HG03378 (cell line): Measurements from ENCODE around the gene EXOSC3.
"Not testable (repeated sequence)": the region's sequence is repeated elsewhere in the genome, so short reads cannot be mapped to it uniquely, and the experiment has no call there.

ENCODE experiments used
- ATAC-seq: cut with Tn5 transposase; IDR thresholded peaks from one replicate; pipeline ENCODE4 v1.9.1; 2021; ENCODE audit warnings: mild to moderate bottlenecking, moderate library complexity; ENCODE audit not compliant: unreplicated experiment

EXOSC3 gene

GRCh38 chr9:37784616-37785483, at the start of gene EXOSC3:
Gene EXOSC3, minus strand, starts transcription at chr9:37785064. Its CDS starts 20 bp downstream, at chr9:37785044.
- ATAC-seq: peak; percentile 88

- ATAC-seq: no peak
These were observed 42.8 kb upstream of the EXOSC3 start for GRCh38 chr9:37827483-37828165.

GRCh38 chr9:37825174-37825573, 40.3 kb upstream of the EXOSC3 start:
- not testable (repeated sequence) for ATAC-seq

GRCh38 chr9:37820142-37820541, 35.3 kb upstream of the EXOSC3 start:
- no peak for ATAC-seq

- no peak for ATAC-seq
These were observed 34.0 kb upstream of the EXOSC3 start for GRCh38 chr9:37818849-37819248.

- no peak for ATAC-seq
These were observed 28.0 kb upstream of the EXOSC3 start for GRCh38 chr9:37812773-37813379.

GRCh38 chr9:37811906-37812476, 27.1 kb upstream of the EXOSC3 start:
- no peak for ATAC-seq

GRCh38 chr9:37809676-37810075, 24.8 kb upstream of the EXOSC3 start:
- not testable (repeated sequence) for ATAC-seq

- ATAC-seq: no peak
These were observed 21.4 kb upstream of the EXOSC3 start for GRCh38 chr9:37806271-37806670.

GRCh38 chr9:37801959-37802711, 17.3 kb upstream of the EXOSC3 start:
- ATAC-seq: no peak

GRCh38 chr9:37801287-37801850, 16.5 kb upstream of the EXOSC3 start:
- ATAC-seq: peak; percentile 29

- peak; percentile 55 for ATAC-seq
These were observed 15.9 kb upstream of the EXOSC3 start, which contains the start of gene DCAF10 for GRCh38 chr9:37800631-37801286. Gene DCAF10, plus strand, starts transcription at chr9:37800797. Its CDS starts 70 bp downstream, at chr9:37800867.

- ATAC-seq: no peak
These were observed 13.8 kb upstream of the EXOSC3 start for GRCh38 chr9:37798677-37799076.

GRCh38 chr9:37796232-37796631, 11.4 kb upstream of the EXOSC3 start:
- ATAC-seq: no peak

- no peak for ATAC-seq
These were observed 7.3 kb upstream of the EXOSC3 start for GRCh38 chr9:37792122-37792521.

GRCh38 chr9:37790096-37790495, 5.2 kb upstream of the EXOSC3 start:
- ATAC-seq: no peak

GRCh38 chr9:37788332-37788731, 3.5 kb upstream of the EXOSC3 start:
- no peak for ATAC-seq

- no peak for ATAC-seq
These were observed 2.2 kb upstream of the EXOSC3 start for GRCh38 chr9:37787059-37787458.

- no peak for ATAC-seq
These were observed 611 bp downstream of the EXOSC3 start for GRCh38 chr9:37784291-37784615.

- ATAC-seq: no peak
These were observed 6.3 kb downstream of the EXOSC3 start for GRCh38 chr9:37778534-37778933.
